SK-N-MC (cell line): ENCODE measurements around the gene PATE2.

Experiments used
- EZH2 ChIP-seq: fragments of 200-600 bp; sonication (generic); IDR thresholded peaks from one replicate; pipeline ENCODE4 v1.6.1; 2017; ENCODE audit warnings: antibody characterized with exemption
- POLR2AphosphoS5 ChIP-seq: IDR thresholded peaks from 2 replicates; pipeline ENCODE4 v1.6.1; 2012; ENCODE audit warnings: mild to moderate bottlenecking, low read depth, low read length, borderline replicate concordance

DNA sequence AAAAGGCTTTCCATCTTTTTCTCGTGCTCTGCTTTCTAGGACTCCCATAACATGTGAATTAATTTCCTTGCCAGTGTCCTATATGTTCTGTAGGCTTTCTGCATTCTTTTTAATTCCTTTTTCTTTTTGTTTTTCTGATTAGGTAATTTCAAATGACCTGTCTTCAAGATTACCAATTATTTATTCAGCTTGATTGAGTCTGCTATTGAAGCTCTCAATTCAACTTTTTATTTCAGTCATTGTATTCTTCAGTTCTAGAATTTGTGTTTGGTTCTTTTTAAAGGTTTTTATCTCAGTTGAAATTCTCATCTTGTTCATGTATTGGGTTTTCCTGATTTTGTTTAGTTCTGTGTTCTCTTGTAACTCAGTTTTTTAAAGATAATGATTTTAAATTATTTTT lies 23.8 kb upstream of the PATE2 start:
- TF ChIP-seq POLR2AphosphoS5 (no peak), EZH2 (no peak)
